Ascending aorta (tissue), 2 donors: ENCODE measurements around the gene TET1. TPM values are rescaled to one million over a fixed set of nuclear protein-coding genes. Genes with fewer than 3 reads are reported as not detected.
"Not testable (repeated sequence)": the region's sequence is repeated elsewhere in the genome, so short reads cannot be mapped to it uniquely, and the experiment has no call there.

Source experiments
- DNase-seq, 2 donors: peaks; one replicate each; pipeline ENCODE4 v3.0.0-alpha.2; 2019; ENCODE audit warnings: low spot score in 2 of 2
- H3K27ac ChIP-seq, 2 donors: fragments of 200-600 bp; sonication (generic); one replicate each; pipeline ENCODE4 v1.5.1; 2016 to 2017; ENCODE audit warnings: mild to moderate bottlenecking in 1 of 2
- H3K27me3 ChIP-seq: fragments of 200-600 bp; sonication (generic); one replicate; pipeline ENCODE4 v1.5.1; 2017
- H3K36me3 ChIP-seq, 2 donors: fragments of 200-600 bp; sonication (generic); one replicate each; pipeline ENCODE4 v1.5.1; 2016
- H3K4me1 ChIP-seq, 2 donors: fragments of 200-600 bp; sonication (generic); one replicate each; pipeline ENCODE4 v1.5.1; 2016 to 2017; ENCODE audit warnings: mild to moderate bottlenecking in 1 of 2
- H3K4me3 ChIP-seq, 2 donors: fragments of 200-600 bp; sonication (generic); one replicate each; pipeline ENCODE4 v1.5.1; 2016 to 2017; ENCODE audit warnings: mild to moderate bottlenecking in 1 of 2
- H3K9me3 ChIP-seq, 2 donors: fragments of 200-600 bp; sonication (generic); one replicate each; pipeline ENCODE4 v1.5.1; 2016
- intact Hi-C: fragments of 100-400 bp; cut with DNase I; formaldehyde crosslinking; loops from one replicate; pipeline ENCODE4 v1.15.1; 2023
- total RNA-seq: library from RNA; depleted of rRNA; stranded (reverse); fragments of >200 nt; gene quantifications from one replicate; pipeline ENCODE4 v1.1.0, GENCODE V29; 2016
- TF ChIP-seq, protein P1 (sequence below), 3 experiments: fragments of 200-600 bp in 2 of 3; fragments of 450-650 bp in 1 of 3; sonication (generic) in 2 of 3; IDR thresholded peaks; one replicate each; pipeline ENCODE4 v1.5.1; 2016 to 2019; ENCODE audit warnings: antibody characterized with exemption in 3 of 3, mild to moderate bottlenecking in 1 of 3, moderate library complexity in 1 of 3

Gene TET1
- total RNA-seq, 1 donor from 2014 or later, result 3.9 TPM

DNA sequence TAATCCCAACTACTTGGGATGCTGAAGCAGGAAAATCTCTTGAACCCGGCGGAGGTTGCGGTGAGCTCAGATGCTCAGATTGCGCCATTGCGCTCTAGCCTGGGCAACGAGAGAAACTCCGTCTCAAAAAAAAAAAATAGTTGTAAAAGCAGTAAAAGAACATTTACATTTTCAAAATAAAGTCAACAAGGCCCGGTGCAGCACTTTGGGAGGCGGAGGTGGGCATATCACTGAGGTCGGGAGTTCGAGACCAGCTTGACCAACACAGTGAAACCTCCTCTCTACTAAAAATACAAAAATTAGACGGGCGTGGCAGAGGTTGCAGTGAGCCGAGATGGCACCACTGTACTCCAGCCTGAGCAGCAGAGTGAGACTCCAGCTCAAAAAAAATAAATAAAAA is 164.9 kb downstream of the TET1 start:
- no peaks in the 10 kb centered on the region for H3K9me3 ChIP-seq
- H3K27me3 ChIP-seq, result no peaks in the 10 kb centered on the region
- TF ChIP-seq, protein P1, sequence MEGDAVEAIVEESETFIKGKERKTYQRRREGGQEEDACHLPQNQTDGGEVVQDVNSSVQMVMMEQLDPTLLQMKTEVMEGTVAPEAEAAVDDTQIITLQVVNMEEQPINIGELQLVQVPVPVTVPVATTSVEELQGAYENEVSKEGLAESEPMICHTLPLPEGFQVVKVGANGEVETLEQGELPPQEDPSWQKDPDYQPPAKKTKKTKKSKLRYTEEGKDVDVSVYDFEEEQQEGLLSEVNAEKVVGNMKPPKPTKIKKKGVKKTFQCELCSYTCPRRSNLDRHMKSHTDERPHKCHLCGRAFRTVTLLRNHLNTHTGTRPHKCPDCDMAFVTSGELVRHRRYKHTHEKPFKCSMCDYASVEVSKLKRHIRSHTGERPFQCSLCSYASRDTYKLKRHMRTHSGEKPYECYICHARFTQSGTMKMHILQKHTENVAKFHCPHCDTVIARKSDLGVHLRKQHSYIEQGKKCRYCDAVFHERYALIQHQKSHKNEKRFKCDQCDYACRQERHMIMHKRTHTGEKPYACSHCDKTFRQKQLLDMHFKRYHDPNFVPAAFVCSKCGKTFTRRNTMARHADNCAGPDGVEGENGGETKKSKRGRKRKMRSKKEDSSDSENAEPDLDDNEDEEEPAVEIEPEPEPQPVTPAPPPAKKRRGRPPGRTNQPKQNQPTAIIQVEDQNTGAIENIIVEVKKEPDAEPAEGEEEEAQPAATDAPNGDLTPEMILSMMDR (IDR thresholded peaks at IDR 0.05), result no peak
- peaks cover 0 to 10% of the 10 kb centered on the region in 2 donors for H3K4me1 ChIP-seq
- intact Hi-C loops, result no loop called here
- no peak overlapping the region for H3K4me3 ChIP-seq
- DNase-seq, result no peak
- peaks cover 27 to 58% of the 10 kb centered on the region in 2 donors for H3K36me3 ChIP-seq
- no peak overlapping the region for H3K27ac ChIP-seq

DNA sequence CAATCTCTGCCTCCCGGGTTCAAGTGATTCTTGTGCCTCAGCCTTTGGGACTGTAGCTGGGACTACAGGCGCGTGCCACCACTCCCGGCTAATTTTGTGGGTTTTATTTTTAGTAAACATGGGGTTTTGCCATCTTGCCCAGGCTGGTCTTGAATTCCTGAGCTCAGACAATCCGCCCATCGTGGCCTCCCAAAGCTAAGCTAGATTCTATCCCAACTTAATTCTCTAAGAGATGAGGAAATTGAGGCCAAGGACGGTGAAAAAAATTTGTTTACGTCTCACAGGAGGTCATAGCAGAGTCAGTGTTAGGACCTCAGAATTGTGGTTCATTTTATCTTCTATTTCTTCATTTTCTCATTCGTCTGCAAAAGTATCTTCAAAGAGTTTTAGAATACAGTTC is 167.0 kb downstream of the TET1 start:
- Histone ChIP-seq H3K27ac (no peak overlapping the region), H3K9me3 (no peaks in the 10 kb centered on the region), H3K4me1 (peaks cover 0 to 7% of the 10 kb centered on the region in 2 donors), H3K4me3 (no peak overlapping the region), H3K36me3 (peaks cover 32 to 79% of the 10 kb centered on the region in 2 donors), H3K27me3 (no peaks in the 10 kb centered on the region)
- TF ChIP-seq, protein P1 (IDR thresholded peaks at IDR 0.05), result no peak
- intact Hi-C loops, result no loop called here
- DNase-seq, result no peak

DNA sequence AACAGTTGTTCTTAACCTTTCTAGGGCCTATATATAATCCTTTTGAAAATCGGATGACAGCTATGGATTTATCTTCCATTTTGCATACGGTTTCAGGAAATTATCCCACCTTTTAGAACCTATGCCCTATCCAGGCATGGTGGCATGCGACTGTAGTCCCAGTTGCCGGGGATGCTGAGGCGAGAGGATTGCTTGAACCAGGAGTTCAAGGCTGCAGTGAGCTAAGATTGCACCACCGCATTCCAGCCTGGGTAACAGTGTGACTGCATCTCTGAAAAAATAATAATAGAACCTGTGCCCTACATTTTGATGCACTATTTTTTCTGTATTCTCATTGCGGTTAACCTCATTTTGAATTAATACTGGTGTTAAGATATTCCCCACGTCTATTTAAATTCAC is 172.5 kb downstream of the TET1 start:
- H3K4me3 ChIP-seq, result no peak overlapping the region
- H3K36me3 ChIP-seq, result peaks cover 46 to 76% of the 10 kb centered on the region in 2 donors
- H3K27ac ChIP-seq, result no peak overlapping the region
- DNase-seq, result no peak
- TF ChIP-seq, protein P1 (IDR thresholded peaks at IDR 0.05), result no peak
- no peaks in the 10 kb centered on the region for H3K4me1 ChIP-seq
- no peaks in the 10 kb centered on the region for H3K9me3 ChIP-seq
- no peaks in the 10 kb centered on the region for H3K27me3 ChIP-seq
- intact Hi-C loops, result no loop called here

DNA sequence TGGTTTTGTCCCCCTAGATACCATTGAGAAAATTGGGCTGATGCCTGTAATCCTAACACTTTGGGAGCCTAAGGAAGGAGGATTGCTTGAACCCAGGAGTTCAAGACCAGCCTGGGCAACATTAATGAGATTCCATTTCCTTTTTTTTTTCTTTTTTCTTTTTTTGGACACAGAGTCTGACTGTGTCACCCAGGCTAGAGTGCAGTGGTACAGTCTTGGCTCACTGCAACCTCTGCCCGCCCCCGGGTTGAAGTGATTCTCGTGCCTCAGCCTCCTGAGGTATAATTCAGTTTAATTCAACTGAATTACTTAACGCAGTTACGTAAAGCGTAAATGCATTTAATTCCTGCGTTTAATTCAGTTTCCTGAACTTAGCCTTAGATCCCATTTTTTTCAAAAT is 174.2 kb downstream of the TET1 start:
- Histone ChIP-seq H3K4me1 (no peaks in the 10 kb centered on the region), H3K27ac (no peak overlapping the region), H3K27me3 (no peaks in the 10 kb centered on the region), H3K4me3 (no peak overlapping the region), H3K9me3 (no peaks in the 10 kb centered on the region), H3K36me3 (peaks cover 53 to 76% of the 10 kb centered on the region in 2 donors)
- intact Hi-C loops, result no loop called here
- no peak for DNase-seq
- TF ChIP-seq, protein P1 (IDR thresholded peaks at IDR 0.05), result no peak

DNA sequence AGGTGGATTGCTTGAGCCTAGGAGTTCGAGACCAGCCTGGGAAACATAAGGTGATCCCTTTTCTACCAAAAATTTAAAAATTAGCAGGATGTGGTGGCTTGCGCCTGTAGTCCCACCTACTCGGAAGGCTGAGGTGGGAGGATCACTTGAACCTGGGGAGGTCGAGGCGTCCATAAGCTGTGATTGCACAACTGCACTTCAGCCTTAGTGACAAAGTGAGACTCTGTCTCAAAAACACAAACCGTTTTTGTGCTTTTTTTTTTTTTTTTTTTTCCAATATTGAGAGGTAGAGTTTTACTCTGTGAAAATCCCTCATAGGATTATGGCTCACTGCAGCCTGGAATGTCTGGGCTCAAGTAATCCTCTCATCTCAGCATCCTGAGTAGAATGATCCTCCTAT is 175.0 kb downstream of the TET1 start:
- Histone ChIP-seq H3K4me3 (no peak overlapping the region), H3K27ac (no peak overlapping the region), H3K27me3 (no peaks in the 10 kb centered on the region), H3K36me3 (peaks cover 49 to 77% of the 10 kb centered on the region in 2 donors), H3K4me1 (no peaks in the 10 kb centered on the region), H3K9me3 (no peaks in the 10 kb centered on the region)
- TF ChIP-seq, protein P1 (IDR thresholded peaks at IDR 0.05), result no peak
- DNase-seq, result no peak
- intact Hi-C loops, result no loop called here

DNA sequence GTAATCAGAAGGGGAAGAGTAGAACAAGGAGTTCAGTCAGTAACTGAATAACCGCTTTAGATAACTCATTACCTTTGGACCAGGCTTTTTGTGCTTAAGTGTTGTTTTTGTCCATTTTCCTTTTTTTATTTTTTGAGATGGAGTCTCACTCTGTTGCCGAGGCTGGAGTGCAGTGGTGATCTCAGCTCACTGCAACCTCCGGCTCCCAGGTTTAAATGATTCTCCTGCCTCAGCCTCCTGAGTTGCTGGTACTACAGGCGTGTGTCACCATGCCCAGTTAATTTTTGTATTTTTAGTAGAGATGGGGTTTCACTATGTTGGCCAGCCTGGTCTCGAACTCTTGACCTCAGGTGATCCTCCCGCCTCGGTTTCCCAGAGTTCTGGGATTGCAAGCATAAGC is 175.6 kb downstream of the TET1 start:
- H3K9me3 ChIP-seq, DNase-seq, intact Hi-C loops, H3K4me1 ChIP-seq, H3K27ac ChIP-seq, H3K27me3 ChIP-seq, H3K4me3 ChIP-seq: not testable (repeated sequence)
- H3K36me3 ChIP-seq, result peaks cover 53 to 70% of the 10 kb centered on the region in 2 donors

DNA sequence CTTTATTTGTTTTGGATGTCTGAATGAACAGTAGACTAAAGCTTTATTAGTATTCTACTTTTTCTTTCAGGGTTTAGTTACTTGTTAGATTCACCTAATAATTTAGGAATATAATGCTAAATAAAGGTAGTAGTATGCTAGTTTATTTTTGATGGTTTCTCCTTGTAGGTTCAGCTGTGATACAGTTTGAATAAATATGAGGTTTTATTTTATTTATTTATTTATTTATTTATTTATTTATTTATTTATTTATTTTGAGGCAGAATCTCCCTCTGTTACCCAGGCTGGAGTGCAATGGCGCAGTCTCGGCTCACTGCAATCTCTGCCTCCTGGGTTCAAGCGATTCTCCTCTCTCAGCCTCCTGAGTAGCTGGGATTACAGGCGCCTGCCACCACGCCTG is 180.5 kb downstream of the TET1 start:
- intact Hi-C loops, H3K27ac ChIP-seq, H3K27me3 ChIP-seq, H3K9me3 ChIP-seq, H3K4me3 ChIP-seq, DNase-seq, H3K4me1 ChIP-seq: not testable (repeated sequence)
- H3K36me3 ChIP-seq, result peaks cover 70 to 84% of the 10 kb centered on the region in 2 donors
